HuH-7.5 (cell line): ENCODE results near the gene PYCR2.
"Not testable (repeated sequence)": the region's sequence is repeated elsewhere in the genome, so short reads cannot be mapped to it uniquely, and the experiment has no call there.

Source experiments
- DNase-seq: peaks from one replicate; pipeline ENCODE4 v3.0.0; 2011; ENCODE audit warnings: low spot score

The PYCR2 gene

DNA sequence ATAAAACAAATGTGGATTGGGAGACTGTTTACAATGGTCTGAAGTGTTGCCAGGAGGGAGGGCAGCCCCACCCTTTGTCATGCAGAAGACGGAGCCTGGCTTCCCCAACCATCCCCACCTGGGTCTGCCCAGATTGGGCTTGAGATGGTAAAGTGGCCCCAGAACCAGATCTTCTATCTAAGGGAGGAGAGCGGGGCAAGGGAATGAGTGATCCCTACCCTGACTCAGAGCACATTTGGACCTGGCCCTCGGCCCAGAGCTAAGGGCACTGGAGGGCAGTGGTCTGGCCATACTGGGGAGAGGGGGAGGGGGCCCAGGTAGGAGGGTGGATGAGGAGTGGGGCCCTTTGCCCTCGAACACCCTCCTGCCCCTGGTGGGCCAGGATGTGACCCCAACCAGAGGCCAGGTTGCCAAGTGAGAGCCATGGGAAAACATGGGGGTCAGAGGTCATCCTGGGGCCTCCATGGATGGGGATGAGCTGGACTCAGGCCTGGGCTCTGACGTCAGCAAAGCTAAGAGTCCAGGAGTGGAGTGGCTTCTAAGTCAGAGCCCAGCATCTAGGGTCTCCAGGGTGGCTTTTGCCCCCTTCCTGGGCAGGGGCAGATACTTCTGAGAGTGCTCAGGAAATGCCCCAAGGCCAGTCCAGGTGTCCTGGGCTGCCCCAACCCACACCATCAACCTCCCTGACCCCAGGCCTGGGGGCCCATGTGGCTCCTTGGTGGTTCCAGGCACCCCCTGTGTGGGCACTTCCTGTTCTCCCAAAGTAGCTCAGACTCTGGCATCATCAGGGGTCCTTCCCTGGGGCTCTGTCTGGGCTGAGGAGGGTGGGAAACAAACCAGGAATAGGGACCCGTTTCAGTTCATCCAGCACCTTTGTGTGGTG lies 33.5 kb downstream of the PYCR2 start:
- DNase-seq, result no peak

DNA sequence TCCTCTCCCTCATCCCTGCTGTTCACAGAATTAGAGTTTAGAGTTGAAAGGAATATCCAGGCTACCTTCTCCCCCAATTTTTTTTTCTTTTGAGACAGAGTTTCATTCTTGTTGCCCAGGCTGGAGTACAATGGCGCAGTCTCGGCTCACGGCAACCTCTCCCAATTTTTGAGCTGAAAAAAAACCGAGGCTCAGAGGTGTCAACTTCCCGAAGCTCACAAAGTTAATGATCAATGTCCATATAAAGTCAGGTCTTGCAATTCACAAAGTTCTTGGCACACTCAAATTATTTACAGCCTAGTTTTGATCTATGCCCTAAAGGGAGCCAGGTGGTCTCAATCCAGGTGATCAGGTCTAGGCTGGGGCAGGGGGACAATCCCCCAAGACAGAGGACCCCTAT lies 34.3 kb downstream of the PYCR2 start:
- no peak for DNase-seq

DNA sequence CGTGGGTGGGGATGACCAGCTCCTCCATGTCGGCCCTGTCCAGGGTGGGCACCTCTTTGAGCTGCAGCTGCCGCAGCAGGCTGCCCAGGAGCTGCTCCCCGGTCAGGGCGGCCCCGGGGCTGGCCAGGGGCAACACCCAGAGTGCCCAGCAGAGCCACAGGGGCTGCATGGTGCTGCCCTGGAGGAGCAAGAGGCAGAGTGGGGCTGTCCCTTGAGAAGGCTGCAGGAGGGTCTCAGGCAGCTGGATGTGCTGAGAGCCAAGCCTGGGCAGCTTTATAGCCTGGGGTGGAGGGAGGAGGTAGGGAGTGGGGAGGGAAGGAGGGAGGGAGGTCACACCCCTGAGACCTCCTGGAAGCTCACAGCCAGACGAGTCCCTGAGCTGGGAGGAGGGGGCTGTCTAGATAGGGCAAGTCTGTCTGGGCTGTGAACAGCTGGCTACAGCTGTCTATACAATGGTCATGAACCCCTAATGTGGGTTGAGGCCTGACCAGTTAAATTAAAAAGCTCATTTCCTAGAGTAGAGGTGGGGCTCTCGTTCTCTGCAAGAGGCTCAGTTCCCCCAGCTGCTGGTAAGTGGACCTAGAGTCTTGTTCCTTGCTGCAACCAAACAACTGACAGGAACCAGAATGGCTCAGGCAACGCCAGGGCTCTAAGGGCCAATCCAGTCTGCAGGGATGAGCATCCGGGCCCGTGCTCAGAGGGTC lies 35.0 kb downstream of the PYCR2 start, which contains the start of gene LEFTY1:
Gene LEFTY1 (minus strand): TSS at position 249 of the 704 bp plus-strand sequence. CDS start 80 bp downstream, at position 169.
- no peak for DNase-seq

DNA sequence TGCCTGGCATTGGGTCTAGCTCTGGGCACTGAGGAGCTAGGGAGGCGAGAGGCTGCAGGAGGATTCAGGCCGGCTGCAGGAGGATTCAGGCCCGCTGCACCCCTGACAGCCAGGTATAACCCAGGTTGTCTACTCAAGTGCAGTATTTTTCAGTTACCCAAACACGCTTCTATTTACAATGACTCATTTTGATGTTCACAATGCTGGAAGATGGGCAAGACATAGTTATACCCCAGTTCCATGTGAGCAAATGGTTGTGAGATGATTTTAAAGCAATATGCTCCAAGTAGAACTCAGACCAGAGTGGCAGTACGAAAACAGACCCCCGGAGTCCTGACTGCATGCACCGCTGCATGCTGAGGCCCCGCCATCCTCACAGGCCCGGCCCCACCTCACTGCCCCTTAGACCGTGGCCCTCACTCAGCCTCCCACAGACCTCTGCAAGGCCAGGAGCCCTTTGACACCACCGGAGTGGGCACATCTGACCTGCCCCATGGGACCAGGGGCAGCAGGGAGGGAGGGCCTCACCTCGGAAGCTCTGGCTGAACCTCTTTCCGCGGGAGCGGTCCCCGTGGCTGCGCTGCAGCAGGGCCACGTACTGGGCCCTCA lies 35.7 kb downstream of the PYCR2 start:
- no peak for DNase-seq

DNA sequence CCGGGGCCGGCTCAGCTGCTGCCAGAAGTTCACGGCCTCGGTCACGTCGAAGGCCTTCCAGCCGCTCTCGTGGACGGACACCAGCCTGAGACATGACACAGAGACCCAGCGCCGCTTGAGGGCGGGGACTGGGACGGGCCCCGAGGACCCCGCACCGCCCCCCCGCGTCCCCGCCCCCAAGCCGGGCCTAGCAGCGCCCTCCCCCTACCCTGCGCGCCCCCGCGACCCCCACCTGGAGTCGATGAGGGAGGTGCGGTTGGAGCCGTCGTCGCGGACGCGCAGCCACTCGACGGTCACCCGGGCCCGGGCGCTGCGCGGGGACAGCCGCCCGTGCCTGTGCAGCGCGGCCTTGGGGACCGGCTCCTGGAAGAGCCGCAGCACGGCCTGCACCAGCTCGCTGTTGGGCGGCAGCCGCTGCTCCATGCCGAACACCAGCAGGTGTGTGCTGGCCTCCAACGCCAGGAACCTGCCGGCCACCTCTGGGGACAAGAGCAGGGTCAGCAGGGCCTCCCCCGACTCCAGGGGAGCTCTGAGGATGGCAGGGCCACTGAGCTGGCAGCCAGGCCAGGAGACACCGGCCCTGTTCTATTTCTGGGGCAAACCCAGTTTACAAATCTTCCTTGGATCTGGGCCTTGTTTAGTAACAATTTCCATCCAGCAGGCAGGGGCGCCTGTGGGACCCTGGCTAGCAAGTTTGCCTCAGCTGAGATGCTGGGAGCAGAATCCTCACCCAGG lies 36.3 kb downstream of the PYCR2 start:
- DNase-seq, result not testable (repeated sequence)

DNA sequence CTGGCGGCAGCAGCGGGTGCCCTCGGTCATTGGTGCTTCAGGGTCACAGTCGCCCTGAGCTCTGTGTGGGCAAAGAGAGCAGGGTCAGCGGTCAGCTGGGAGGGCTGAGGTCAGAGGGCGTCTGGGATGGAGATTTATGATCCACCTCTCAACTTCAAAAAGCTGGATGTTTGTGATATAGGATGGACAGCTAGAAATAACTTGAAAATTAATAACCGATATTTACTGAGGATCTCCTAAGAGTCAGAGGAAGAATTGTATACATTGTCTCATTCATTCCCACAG lies 37.1 kb downstream of the PYCR2 start:
- DNase-seq, result no peak

DNA sequence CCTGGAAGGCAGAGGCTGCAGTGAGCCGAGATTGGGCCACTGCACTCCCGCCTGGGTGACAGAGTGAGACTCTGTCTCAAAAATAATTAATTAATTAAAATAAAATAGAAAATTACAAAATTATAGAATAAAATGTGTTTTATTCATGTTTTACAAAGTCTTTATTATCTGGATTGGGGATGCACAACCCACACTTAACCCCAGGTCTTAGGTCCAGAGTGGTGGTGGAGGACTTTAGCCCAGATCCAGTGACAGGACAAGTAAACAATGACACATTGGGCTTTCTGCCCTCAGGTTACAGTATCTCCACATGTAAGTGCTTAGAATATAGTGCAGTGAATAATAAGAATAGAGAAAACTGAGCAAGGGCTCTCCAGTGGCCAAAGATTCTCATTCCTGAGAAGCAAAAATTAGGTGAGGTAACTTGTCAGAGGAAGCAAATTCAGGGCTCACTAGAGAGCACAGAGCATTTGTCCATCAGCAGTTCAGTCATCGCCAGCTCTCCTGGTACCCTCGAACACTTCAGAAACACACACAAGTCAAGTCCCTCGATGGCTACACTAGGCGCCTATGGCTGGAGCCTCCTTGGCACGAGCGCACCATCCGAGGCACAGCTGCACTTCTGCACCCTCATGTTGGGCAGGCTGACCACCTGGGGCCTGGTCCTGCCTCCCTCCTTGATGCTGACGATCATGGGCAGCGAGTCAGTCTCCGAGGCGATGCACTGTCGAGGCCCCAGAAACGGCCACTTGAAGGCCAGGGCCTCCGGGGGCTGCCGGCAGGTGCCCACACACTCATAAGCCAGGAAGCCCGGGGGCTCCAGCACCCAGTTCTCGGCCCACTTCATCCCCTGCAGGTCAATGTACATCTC lies 37.7 kb downstream of the PYCR2 start:
- DNase-seq, result peak; percentile 83

DNA sequence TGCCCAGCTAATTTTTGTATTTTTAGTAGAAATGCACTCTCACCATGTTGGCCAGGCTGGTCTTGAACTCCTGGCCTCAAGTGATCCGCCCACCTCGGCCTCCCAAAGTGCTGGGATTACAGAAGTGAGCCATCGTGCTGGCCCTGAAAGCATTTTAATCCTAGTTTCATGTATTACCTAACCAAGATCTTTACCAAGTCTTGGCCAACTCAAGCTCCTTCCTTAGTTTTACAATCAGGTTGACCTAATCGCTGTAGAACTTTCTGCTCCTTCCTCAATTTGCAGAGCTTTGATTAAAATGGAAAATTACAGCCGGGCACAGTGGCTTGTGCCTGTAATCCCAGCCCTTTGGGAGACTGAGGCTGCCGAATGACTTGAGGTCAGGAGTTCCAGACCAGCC lies 38.7 kb downstream of the PYCR2 start:
- no peak for DNase-seq

DNA sequence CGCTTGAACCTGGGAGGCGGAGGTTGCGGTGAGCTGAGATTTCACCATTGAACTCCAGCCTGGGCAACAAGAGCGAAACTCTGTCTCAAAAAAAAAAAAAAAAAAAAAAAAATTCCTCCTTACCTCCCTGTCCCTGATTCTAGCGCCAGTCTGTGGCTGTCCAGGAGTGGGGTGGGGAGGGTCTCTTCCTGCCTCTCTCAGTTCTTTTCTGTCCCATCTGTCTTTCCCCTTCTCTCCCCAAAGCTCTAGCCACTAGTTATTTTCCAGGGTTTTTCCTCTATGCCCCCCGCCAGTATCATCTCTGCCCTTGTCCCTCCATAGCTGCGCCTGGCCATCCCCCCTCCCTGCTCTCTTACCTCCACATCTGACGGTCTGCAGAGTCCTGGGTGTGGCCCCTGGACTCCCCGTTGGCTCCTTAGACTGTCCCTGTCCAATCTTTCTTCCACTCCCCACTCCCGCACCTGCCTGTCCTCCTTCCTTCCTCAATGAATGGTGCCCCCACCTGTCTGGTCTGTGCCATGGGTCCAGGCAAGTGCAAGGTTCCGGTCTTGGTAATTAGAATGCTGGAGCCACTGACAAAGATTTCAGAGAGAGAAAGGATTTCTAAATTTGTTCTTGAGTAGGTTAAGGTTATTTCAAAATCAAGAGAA lies 40.3 kb downstream of the PYCR2 start:
- DNase-seq, result no peak

DNA sequence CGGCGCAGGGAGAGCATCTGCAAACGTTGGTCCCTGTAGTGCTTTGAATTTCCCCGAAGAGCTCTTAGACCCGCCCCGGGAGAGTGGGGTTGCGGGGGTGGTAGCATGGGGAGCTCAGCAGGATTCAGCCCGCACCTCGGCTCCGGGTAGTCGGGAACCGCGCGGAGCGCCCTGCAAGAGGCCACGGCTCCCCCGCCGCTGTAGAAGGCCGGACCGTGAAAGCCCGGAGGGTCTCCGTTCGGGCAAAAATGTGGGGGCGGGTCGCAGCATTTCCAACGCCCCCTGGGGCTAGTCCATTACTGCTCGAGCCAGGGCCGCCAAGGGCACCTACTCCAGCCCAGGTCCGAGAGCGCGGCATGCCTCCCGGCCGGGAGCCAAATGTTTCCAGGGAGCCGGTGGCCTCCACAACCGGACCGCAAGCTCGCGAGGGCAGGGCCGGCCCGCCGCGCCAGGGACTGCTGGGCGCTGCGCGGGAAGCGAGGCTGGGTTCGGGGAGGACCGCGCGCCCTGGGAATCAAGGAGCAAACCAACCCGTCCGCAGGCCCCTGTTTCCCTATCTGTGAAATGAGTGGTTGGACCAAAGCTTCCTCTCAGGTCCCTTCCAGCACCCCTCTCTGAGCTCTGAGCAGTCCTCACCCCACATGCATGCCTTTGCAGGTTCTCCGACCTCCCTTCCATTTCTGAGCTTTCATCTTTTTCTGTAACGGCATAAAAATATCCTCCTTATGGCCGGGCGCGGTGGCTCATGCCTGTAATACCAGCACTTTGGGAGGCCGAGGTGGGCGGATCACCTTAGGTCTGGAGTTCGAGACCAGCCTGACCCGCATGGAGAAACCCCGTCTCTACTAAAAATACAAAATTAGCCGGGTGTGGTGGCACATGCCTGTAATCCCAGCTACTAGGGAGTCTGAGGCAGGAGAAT lies 41.1 kb downstream of the PYCR2 start:
- DNase-seq, result peak; percentile 80

DNA sequence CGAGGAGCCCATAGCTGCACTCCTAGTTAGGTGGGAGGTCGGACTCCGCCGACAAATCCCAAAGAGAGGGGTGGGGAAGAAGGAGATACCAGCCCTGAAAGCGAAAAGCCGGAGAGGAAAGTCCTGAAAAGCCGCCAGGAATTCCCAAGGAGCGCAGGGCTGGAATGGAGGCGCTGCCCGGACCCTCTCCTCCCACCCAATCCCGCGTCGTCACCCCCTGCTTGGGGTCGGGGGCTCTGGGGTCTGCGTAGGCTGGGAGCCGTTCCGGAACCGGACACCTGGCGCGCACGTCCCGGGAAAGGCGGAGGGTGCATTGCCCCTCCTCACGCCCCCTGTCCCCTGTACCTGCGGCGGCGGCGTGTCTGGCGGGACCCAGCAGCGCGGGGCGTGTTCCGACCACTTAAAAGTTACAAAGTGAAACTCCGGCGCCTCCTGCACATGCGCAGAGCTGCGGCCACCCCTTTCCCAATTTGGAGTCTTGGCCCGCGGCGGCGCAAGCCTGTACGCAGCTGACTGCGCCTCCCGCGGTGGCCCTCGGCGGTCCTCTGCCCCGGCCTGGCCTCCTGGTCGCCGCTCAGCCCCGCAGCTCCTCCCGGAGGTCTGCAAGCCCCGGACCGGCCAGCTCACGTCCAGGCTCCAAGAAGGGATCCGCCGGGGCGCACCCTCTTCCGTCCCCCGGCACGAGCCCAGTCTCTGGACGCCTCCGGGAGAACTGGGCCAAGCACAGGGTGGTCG lies 41.9 kb downstream of the PYCR2 start, which contains the start of gene TMEM63A:
Gene TMEM63A (minus strand): TSS at position 422 of the 735 bp plus-strand sequence. CDS start 4,800 bp downstream, outside the sequence.
- DNase-seq, result peak; percentile 96

DNA sequence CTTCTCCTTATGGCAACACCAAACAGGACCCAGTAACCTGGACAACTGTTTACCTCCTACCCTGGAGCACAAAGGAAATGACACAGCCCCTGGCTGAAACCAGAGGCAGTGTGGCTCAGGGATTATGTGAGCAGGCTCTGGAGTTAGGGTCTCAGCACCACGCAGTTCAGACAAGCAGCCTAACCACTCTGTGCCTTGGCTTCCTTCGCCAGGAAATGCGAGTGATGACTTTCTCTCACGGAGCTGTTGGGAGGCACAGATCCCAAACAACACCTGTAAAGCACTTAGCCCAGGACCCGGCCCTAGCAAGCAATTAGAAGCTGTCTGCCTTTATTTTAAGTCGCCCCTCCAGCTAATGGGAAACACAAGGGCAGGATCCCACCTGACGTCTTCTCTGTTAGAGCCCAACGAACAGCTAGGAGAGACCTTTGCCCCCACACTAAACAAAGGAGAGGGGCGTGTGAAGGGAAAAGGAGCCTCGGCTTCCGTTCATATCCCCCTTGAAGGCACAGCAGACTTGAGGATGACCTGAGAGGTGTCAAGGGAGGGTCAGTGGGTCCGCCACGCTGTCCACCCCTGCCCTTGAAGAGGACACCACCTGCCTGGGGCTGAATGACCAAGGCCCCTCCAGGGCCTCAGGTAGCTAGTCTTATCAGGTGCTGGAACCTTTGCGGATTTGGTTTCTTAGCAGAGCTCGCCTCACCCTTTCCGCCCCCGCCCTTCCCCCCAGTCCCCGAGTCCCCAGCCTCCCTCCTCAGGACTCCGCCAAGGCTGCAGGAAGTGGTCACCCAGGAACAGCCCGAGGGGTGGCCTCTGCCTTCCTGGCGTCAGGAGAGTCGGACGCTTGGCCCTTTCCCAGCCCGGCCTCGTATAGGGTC lies 42.7 kb downstream of the PYCR2 start:
- DNase-seq, result peak; percentile 58

DNA sequence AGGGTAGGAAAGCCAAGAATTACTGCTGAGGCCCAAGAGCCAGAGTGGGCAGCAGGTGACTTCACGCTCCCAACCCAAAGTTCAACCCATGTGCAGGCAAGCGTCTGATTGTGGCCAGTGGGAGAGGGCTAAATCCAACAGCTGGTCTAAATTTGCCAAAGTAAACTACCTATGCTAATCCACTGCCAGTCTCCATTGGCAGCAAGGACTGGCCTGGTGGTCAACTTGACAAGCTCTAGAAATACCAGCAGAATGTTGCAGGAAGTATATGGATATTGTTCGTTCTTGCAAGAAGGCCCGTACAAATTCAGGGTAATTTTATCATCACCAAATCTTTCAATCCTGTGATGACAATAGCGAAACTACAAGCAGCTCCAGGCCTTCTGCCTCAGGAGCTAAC lies 43.4 kb downstream of the PYCR2 start:
- DNase-seq, result no peak

DNA sequence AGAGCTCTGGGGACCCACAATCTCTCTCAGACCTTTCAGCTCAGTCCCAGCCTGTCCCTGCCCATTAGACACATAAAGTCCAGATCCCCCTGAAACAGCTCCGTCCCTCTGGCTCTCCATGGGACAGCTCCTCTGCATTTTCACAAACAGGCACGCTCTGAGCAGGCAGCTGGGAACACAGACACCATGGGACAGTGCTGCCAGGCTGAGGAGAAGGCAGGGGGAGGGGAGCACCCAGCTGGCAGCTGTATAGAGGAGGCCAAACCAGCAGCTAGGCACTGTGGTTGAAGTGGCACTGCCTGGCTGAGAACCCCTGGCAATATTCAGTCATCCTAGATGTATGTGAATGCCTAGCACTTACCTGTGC lies 43.8 kb downstream of the PYCR2 start:
- DNase-seq, result no peak

DNA sequence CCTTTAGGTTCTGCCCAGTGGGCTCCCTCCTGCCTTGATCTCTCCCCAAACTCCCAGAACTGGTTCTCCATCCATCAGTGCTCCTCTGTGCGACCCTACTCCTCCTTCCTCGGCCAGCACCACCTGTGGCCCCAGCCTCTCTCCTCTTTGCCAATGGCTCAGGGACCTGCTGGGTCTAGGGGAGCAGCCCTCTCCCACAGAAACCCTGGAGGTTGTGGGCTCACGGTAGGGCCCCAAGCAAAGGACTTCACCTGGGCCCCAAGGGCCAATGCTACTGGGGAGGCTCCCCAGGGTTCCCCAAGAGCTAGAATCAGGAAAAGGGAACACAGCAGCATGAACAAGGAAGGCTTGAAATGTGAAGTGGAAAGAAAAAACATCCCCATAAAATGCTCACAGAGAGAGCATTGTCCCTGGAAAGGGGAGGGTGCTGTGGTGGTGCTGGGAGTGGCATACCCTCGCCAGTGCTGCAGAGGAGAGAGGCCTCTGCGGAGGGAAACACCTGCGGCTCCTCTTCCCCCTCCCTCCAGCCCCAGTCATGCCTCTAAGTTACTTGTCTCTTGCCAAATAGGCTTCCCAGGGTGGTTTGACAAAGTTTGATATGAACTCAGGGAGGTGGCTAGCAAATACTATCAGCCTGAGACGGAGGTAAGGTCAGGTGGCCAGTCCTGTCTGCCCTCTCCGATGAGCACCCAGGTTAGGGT lies 44.4 kb downstream of the PYCR2 start:
- no peak for DNase-seq

DNA sequence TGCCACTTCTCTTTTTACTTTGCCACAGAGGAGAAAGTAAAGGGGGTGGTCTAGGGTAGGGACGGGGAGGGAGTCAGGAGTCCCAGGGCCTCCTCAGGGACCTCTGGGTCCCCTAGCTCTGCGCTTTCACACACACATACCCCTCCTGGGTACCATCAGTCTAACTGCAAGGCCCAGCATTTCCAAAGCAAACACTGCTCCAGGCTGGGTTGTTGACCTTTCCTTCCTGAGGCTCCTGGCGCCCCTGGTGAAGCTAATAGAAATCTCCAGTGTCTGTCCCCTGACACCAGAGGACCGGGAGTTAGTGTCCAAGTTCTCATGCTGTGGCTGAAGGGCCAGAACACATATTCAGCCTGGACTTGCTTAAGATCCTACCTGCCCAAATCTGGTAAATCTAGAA lies 45.8 kb downstream of the PYCR2 start:
- peak; percentile 70 for DNase-seq

DNA sequence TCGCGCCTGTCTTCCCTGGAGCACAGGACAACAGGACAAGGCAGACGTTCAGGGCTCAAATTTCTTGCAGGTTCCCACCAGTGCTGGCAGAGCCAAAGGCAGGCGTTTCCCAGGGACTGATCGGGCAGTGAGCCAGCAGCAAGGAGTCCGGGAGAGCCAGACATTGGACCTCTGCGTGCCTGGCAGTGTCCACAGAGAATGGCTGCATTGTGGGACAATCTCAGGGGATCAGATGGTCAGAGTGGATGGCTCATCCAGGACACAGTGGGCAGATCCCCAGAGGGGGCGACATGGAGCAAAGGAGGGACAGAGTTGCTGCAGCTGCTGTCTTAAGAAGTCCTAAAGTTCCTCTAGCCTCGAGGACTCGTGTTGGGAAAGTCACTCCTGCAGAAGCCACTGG lies 46.5 kb downstream of the PYCR2 start:
- DNase-seq, result no peak
